GM12878 (cell line): ENCODE measurements around the gene NOS1. TPM values are rescaled to one million over a fixed set of nuclear protein-coding genes. Genes with fewer than 3 reads are reported as not detected.

Experiments
- ATAC-seq: fragments of 200-7000 bp; cut with Tn5 transposase; 3 replicates; pipeline ENCODE4 v1.9.1; 2020; ENCODE audit warnings: mild to moderate bottlenecking, moderate library complexity
- BruUV-seq: library from RNA; stranded (reverse); fragments of 400-500 nt; replicated peaks from 2 replicates; lab custom pipeline; 2021; lab: Mats Ljungman, UMichigan
- CTCF ChIA-PET: fragments of 300-600 bp; sonication (Branson Sonifier 250); formaldehyde crosslinking; extraction: SDS; loops from one replicate; lab custom pipeline; 2021; ENCODE audit warnings: inconsistent platforms; lab: Yijun Ruan, JAX
- POLR2A ChIA-PET: fragments of 350-600 bp; formaldehyde crosslinking; extraction: SDS; loops from one replicate; lab custom pipeline; 2021; ENCODE audit warnings: inconsistent platforms; lab: Charles Lee
- RAD21 ChIA-PET: fragments of 300-600 bp; sonication (Branson Sonifier 250); formaldehyde crosslinking; loops from one replicate; lab custom pipeline; 2023; ENCODE audit warnings: antibody characterized with exemption; ENCODE audit not compliant: unreplicated experiment; lab: Charles Lee
- SMC1A ChIA-PET: fragments of 300-600 bp; sonication (Branson Sonifier 250); formaldehyde crosslinking; loops from one replicate; lab custom pipeline; 2023; ENCODE audit not compliant: unreplicated experiment, uncharacterized antibody; lab: Charles Lee
- DNase-seq: peaks from one replicate; pipeline ENCODE4 v3.0.0-alpha.2; 2011; ENCODE audit warnings: low read depth, low spot score
- FAIRE-seq: peaks from 3 replicates; lab custom pipeline; 2011; peaks lifted over from hg19 to GRCh38; lab: Jason Lieb, UNC
- H2AFZ ChIP-seq: 2 replicates; pipeline ENCODE4 v1.6.0; 2011; ENCODE audit warnings: low read depth, low read length, control low read depth; ENCODE audit not compliant: control insufficient read depth
- H3K27ac ChIP-seq: 2 replicates; pipeline ENCODE4 v1.5.1; 2011; ENCODE audit warnings: control low read depth; ENCODE audit not compliant: control insufficient read depth, insufficient read depth
- H3K27me3 ChIP-seq, 2 experiments: replicated peaks in 1 of 2; 2 replicates each; pipeline versions ENCODE4 v1.6.0 to v1.6.1; 2011; ENCODE audit warnings: low read length in 1 of 2; ENCODE audit not compliant: control insufficient read depth in 2 of 2, insufficient read depth in 2 of 2
- H3K36me3 ChIP-seq, 2 experiments: 2 replicates each; pipeline ENCODE4 v1.5.1; 2011; ENCODE audit warnings: low read length in 1 of 2; ENCODE audit not compliant: control insufficient read depth in 2 of 2, insufficient read depth in 2 of 2
- H3K4me1 ChIP-seq: 2 replicates; pipeline ENCODE4 v1.6.1; 2011; ENCODE audit warnings: mild to moderate bottlenecking, low read length, moderate library complexity, mixed read lengths; ENCODE audit not compliant: control insufficient read depth, insufficient read depth
- H3K4me2 ChIP-seq: 2 replicates; pipeline ENCODE4 v1.6.0; 2011; ENCODE audit warnings: control low read depth; ENCODE audit not compliant: control insufficient read depth, insufficient read depth
- H3K4me3 ChIP-seq: fragments of 200-600 bp; sonication (generic); 2 replicates; pipeline ENCODE4 v1.5.1; 2016
- H3K79me2 ChIP-seq: 2 replicates; pipeline ENCODE4 v1.6.0; 2011; ENCODE audit warnings: low read length; ENCODE audit not compliant: control insufficient read depth, insufficient read depth
- H3K9ac ChIP-seq: 2 replicates; pipeline ENCODE4 v1.8.0; 2011; ENCODE audit warnings: low read length, control low read depth, mixed read lengths; ENCODE audit not compliant: control insufficient read depth, insufficient read depth
- H3K9me3 ChIP-seq: replicated peaks from 3 replicates; pipeline ENCODE4 v1.5.1; 2011; ENCODE audit warnings: mild to moderate bottlenecking, low read length; ENCODE audit not compliant: control insufficient read depth, insufficient read depth
- H4K20me1 ChIP-seq: 2 replicates; pipeline ENCODE4 v1.6.0; 2011; ENCODE audit not compliant: control insufficient read depth, insufficient read depth
- CHD2 ChIP-seq: IDR thresholded peaks from 2 replicates; pipeline ENCODE4 v1.6.1; 2011; ENCODE audit warnings: low read depth, low read length, improper control_type of control experiment, borderline replicate concordance
- CREB1 ChIP-seq: IDR thresholded peaks from 2 replicates; pipeline ENCODE4 v1.6.1; 2012; ENCODE audit warnings: low read depth, mild to moderate bottlenecking, inconsistent platforms
- MEF2A ChIP-seq: IDR thresholded peaks from 2 replicates; pipeline ENCODE4 v1.6.1; 2011; ENCODE audit warnings: low read depth, mild to moderate bottlenecking, low read length, moderate library complexity; ENCODE audit not compliant: insufficient read depth
- MEF2B ChIP-seq: fragments of 450-650 bp; IDR thresholded peaks from 2 replicates; pipeline ENCODE4 v1.6.1; 2018; ENCODE audit warnings: mild to moderate bottlenecking, moderate library complexity; ENCODE audit not compliant: partially characterized antibody, poor library complexity, severe bottlenecking
- SMARCA5 ChIP-seq: fragments of 450-650 bp; IDR thresholded peaks from 2 replicates; pipeline ENCODE4 v1.6.1; 2017; ENCODE audit warnings: mild to moderate bottlenecking
- WGBS: methylation state at CpG from one replicate; pipeline ENCODE4 v1.1.6; 2016; ENCODE audit warnings: low lambda C conversion rate; ENCODE audit not compliant: insufficient replicate concordance, insufficient coverage; ENCODE audit errors: missing lambda C conversion rate; 5-methylcytosine and 5-hydroxymethylcytosine counted together
- in situ Hi-C: fragments of 300-500 bp; cut with MboI; formaldehyde crosslinking; loops from 9 replicates; pipeline ENCODE4 v1.14.3; 2018; ENCODE audit warnings: mixed read lengths
- intact Hi-C: fragments of 100-400 bp; cut with micrococcal nuclease; formaldehyde crosslinking; loops from one replicate; pipeline ENCODE4 v1.14.2; 2022; ENCODE audit not compliant: unreplicated experiment
- polyA plus RNA-seq, 11 experiments: library from polyadenylated mRNA; depleted of rRNA in 4 of 11; unstranded in 6 of 11; stranded (reverse) in 5 of 11; fragments of >200 nt; fragmentation: Nextera tagmentation in 4 of 11; fragmentation: Illumina TruSeq in 1 of 11; extraction: Ambion mirVana in 4 of 11; extraction: Trizol in 1 of 11; gene quantifications; 1 replicate in 1 of 11; 2 replicates in 10 of 11; pipeline versions ENCODE4 v1.2.1 to v1.2.3, GENCODE V29; 2011 to 2016; ENCODE audit warnings: inconsistent platforms in 2 of 11, missing spikeins in 2 of 11, low read depth in 1 of 11
- total RNA-seq, 4 experiments: library from RNA; depleted of rRNA in 3 of 4; stranded (reverse); fragments of >200 nt in 3 of 4; fragmentation: Illumina TruSeq in 1 of 4; extraction: Trizol in 1 of 4; gene quantifications; 2 replicates each; pipeline versions ENCODE4 v1.2.1 to v1.2.3, GENCODE V29; 2013 to 2021
- TF ChIP-seq, protein P1 (sequence below): IDR thresholded peaks from 2 replicates; pipeline ENCODE4 v1.6.1; 2011; ENCODE audit warnings: borderline replicate concordance, low read depth, mild to moderate bottlenecking, moderate library complexity, low read length; ENCODE audit not compliant: insufficient read depth, poor library complexity, severe bottlenecking

Gene NOS1
- total and polyA plus RNA-seq, 10 of the 15 experiments (the other 5 are each of a cell fraction or from before 2014, with no cell fraction given) = under 0.01 to 0.04 (median 0.01) TPM; not detected in 7

DNA sequence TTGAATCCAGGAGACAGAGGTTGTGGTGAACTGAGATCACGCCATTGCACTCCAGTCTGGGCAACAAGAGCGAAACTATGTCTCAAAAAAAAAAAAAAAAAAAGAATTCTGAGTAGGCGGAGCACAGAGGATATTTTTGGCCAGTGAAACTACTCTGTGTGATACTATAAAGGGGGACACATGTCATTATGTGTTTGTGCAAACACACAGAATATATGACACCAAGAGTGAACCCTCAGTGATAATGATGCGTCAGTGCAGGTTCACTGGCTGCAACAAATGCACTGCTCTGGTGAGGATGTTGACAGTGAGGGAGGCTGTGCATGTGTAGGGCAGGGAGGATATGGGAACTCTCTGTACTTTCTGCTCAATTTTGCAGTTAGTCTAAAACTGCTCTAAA is 195.3 kb downstream of the NOS1 start:
- intact Hi-C loops = no loop called here
- H3K79me2 ChIP-seq = no peaks in the 10 kb centered on the region
- H3K4me1 ChIP-seq = no peaks in the 10 kb centered on the region
- DNase-seq (no peak), ATAC-seq (no peak), FAIRE-seq (no peak)
- no peaks in the 10 kb centered on the region for H4K20me1 ChIP-seq
- no TSS peak for BruUV-seq
- H3K4me2 ChIP-seq = no peak overlapping the region
- no peaks in the 10 kb centered on the region for H3K9me3 ChIP-seq
- ChIA-PET POLR2A (no interaction called here), RAD21 (no interaction called here), CTCF (no interaction called here), SMC1A (no interaction called here)
- peaks cover 19 to 29% of the 10 kb centered on the region in 2 experiments for H3K36me3 ChIP-seq
- in situ Hi-C loops = no loop called here
- no peak overlapping the region for H3K9ac ChIP-seq
- 90% methylated on average over 2 of the region's 4 CpGs for WGBS
- no peaks in the 10 kb centered on the region for H3K27me3 ChIP-seq
- H3K27ac ChIP-seq = no peak overlapping the region
- no peak for TF ChIP-seq CHD2
- TF ChIP-seq MEF2B = peak; percentile 29
- no peak for TF ChIP-seq SMARCA5
- TF ChIP-seq, protein P1, sequence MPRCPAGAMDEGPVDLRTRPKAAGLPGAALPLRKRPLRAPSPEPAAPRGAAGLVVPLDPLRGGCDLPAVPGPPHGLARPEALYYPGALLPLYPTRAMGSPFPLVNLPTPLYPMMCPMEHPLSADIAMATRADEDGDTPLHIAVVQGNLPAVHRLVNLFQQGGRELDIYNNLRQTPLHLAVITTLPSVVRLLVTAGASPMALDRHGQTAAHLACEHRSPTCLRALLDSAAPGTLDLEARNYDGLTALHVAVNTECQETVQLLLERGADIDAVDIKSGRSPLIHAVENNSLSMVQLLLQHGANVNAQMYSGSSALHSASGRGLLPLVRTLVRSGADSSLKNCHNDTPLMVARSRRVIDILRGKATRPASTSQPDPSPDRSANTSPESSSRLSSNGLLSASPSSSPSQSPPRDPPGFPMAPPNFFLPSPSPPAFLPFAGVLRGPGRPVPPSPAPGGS = no peak
- peak; percentile 39; the same call in 1 of the 2 replicates for TF ChIP-seq CREB1
- peak; percentile 71; the same call in 1 of the 2 replicates for TF ChIP-seq MEF2A
- H2AFZ ChIP-seq = no peak overlapping the region
- no peak overlapping the region for H3K4me3 ChIP-seq
